Effector memory CD8-positive, alpha-beta T cell (primary cell): ENCODE data around the gene LSM14A.
"Not testable (repeated sequence)": the region's sequence is repeated elsewhere in the genome, so short reads cannot be mapped to it uniquely, and the experiment has no call there.

ENCODE experiments used
- ATAC-seq: fragments of 150-1000 bp; cut with Tn5 transposase; replicated peaks from 2 replicates; pipeline ENCODE4 v1.10.0; 2021; ENCODE audit warnings: mild to moderate bottlenecking, moderate library complexity
- DNase-seq, 3 experiments: peaks; one replicate each; pipeline ENCODE4 v3.0.0; 2021
- H3K27ac Mint-ChIP-seq, 2 donors: one replicate each; pipeline ENCODE4 v1.8.0; 2022; ENCODE audit warnings: mild to moderate bottlenecking in 2 of 2, mixed read lengths in 2 of 2, moderate library complexity in 2 of 2
- H3K27me3 Mint-ChIP-seq, 2 donors: one replicate each; pipeline ENCODE4 v1.8.0; 2022; ENCODE audit warnings: mixed read lengths in 2 of 2
- H3K36me3 Mint-ChIP-seq: one replicate; pipeline ENCODE4 v1.8.0; 2022; ENCODE audit warnings: mild to moderate bottlenecking, moderate library complexity, mixed read lengths; ENCODE audit not compliant: insufficient read depth
- H3K4me1 Mint-ChIP-seq, 2 donors: one replicate each; pipeline ENCODE4 v1.8.0; 2022; ENCODE audit warnings: low read depth in 2 of 2, mixed read lengths in 2 of 2
- H3K4me3 Mint-ChIP-seq, 2 donors: one replicate each; pipeline ENCODE4 v1.8.0; 2022; ENCODE audit warnings: mild to moderate bottlenecking in 2 of 2, mixed read lengths in 2 of 2, moderate library complexity in 2 of 2
- H3K9me3 Mint-ChIP-seq, 2 donors: one replicate each; pipeline ENCODE4 v1.8.0; 2022; ENCODE audit warnings: mixed read lengths in 2 of 2

The LSM14A gene

DNA sequence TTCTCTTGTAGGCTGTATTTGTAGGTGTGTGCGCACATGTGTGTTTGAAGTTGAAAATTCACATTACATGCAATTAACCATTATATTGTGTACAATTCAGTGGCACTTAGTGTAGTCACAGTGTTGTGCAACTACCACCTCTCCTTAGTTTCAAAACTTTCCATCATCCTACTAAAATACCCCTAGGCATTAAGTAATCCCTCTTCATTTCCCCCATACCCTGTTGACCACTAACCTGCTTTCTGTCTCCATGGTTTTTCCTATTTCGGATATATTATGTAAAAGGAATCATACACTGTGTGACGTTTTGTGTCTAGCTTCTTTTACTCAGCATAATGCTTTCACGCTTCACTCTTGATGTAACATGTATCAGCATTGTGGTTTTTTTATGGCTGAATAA lies 16.1 kb downstream of the LSM14A start:
- Mint-ChIP-seq H3K36me3 (peaks cover 23% of the 10 kb centered on the region), H3K9me3 (no peaks in the 10 kb centered on the region), H3K27ac (peak overlapping the region in 1 of 2 donors; percentile 1), H3K4me3 (peak overlapping the region in 1 of 2 donors; percentile 36), H3K27me3 (no peaks in the 10 kb centered on the region), H3K4me1 (peaks cover 38 to 64% of the 10 kb centered on the region in 2 donors)
- DNase-seq (no peak), ATAC-seq (no peak)

DNA sequence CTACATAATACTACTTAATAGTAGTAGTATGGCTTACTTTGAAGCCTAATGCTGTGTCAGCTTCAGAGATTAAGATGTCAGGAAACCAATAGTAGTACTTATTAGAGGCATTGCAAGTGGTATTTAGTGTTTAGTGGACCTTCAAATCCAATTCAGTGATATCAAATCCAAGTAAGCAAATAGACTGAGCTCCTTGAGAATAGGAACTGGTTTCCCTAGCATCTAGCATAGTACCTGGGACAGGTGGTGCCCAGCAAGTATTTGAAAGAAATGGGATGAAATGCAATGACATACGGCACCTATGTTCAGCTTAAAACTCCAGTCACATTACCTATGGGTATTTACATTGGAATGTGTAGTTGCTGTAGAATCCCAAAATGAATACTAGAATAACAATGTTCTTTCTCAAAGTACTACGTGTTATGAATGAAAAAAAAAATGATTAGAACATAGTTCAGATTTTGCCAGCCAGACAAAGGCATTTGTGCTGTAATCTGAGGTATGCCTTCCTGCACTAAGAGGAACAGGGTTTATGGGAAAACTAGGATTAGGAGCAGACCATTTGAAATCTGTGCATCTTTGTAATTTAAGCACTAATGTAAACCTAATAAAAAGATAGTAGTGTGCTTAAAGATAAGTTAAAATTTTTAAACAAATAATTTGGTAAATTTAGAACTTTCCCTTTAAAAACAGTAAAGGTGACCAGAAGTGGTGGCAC lies 17.1 kb downstream of the LSM14A start:
- DNase-seq, result no peak
- Mint-ChIP-seq H3K27me3 (no peaks in the 10 kb centered on the region), H3K27ac (peak overlapping the region in 1 of 2 donors; percentile 82), H3K4me3 (peak overlapping the region in 1 of 2 donors; percentile 36), H3K36me3 (peaks cover 33% of the 10 kb centered on the region), H3K4me1 (peaks cover 41 to 74% of the 10 kb centered on the region in 2 donors), H3K9me3 (no peaks in the 10 kb centered on the region)
- ATAC-seq, result no peak

DNA sequence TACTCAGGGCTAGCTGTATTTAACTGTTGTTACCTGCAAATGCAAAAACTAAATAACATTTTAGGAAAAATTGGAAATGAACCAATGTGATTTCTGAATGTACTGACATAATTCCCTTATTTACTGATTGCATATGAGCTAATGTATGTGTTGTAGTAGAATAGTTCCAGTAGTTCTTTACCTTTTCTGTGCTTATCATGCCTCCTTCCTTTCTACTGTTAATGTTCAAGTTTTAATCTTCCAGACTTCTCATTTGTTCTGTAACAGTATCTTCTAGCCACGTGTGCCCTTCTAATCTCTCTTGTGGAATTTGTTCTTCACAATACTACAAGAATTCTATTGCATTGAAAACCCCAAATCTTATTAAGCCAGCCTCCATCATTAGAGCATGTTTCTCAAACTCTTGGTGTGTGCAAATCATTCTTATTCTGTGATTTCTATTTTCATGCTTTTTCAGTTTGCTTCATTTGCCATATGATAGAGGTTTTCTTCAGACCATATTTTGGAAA lies 17.7 kb downstream of the LSM14A start:
- Mint-ChIP-seq H3K27ac (peak overlapping the region; percentile 53 to 82), H3K4me3 (peak overlapping the region; percentile 10 to 22), H3K36me3 (peaks cover 39% of the 10 kb centered on the region), H3K9me3 (no peaks in the 10 kb centered on the region), H3K27me3 (no peaks in the 10 kb centered on the region), H3K4me1 (peaks cover 40 to 71% of the 10 kb centered on the region in 2 donors)
- ATAC-seq (no peak), DNase-seq (no peak)

DNA sequence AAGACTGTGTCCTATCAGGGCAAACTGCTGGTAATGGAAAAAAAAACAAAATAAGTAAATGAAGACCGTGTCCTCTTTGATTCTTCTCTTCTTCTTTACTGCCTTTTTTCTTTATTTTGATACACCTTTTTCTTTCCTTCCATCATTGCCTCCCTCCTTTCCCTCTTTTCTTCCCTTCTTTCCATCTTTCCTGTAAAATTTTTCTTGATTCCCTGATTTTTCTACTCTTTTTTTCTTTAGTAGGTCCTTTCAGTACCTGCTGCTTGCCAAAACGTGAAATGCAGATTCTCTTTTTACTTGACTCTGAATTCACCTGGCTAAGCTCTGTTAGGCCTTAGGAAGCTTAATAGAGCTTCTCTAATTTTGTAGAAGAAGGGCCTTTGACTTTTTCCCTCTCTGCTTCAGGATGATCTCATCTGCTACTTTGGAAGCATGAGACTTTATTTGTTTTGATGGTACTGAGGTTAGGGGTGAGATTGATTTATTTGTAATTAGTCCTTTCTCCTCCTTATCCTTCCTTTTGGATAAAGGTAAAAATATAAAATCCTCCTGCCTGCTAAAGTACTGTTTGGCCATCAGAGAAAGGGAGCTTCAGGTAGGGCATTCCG lies 19.2 kb downstream of the LSM14A start:
- peaks cover 49% of the 10 kb centered on the region for H3K36me3 Mint-ChIP-seq
- peaks cover 33 to 61% of the 10 kb centered on the region in 2 donors for H3K4me1 Mint-ChIP-seq
- no peaks in the 10 kb centered on the region for H3K27me3 Mint-ChIP-seq
- H3K9me3 Mint-ChIP-seq, result no peaks in the 10 kb centered on the region
- DNase-seq (no peak), ATAC-seq (no peak)
- peak overlapping the region; percentile 53 to 82 for H3K27ac Mint-ChIP-seq
- H3K4me3 Mint-ChIP-seq, result peak overlapping the region in 1 of 2 donors; percentile 49

DNA sequence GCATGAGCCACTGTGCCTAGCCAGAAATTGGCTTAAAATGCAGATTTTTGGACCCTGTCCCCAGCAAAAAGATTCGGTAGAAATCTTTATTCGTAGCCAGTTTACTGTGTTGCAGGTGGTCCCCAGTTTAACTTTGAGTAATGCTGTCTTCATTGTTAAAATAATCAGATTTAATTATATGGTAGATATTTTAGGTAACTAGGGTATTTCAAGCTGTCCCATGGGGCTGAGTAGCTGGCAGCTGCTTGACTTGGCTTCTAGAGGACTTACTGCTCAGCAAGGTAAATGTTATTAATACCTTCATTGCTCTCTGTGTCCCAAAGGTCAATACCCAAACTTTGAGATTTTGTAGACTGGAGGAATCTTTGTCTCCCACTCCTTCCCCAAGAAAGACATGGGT lies 21.1 kb downstream of the LSM14A start:
- DNase-seq, result no peak
- no peaks in the 10 kb centered on the region for H3K27me3 Mint-ChIP-seq
- peak overlapping the region; percentile 46 to 78 for H3K27ac Mint-ChIP-seq
- H3K9me3 Mint-ChIP-seq, result no peaks in the 10 kb centered on the region
- H3K4me3 Mint-ChIP-seq, result no peak overlapping the region
- ATAC-seq, result no peak
- peaks cover 66% of the 10 kb centered on the region for H3K36me3 Mint-ChIP-seq
- H3K4me1 Mint-ChIP-seq, result peaks cover 28 to 48% of the 10 kb centered on the region in 2 donors

DNA sequence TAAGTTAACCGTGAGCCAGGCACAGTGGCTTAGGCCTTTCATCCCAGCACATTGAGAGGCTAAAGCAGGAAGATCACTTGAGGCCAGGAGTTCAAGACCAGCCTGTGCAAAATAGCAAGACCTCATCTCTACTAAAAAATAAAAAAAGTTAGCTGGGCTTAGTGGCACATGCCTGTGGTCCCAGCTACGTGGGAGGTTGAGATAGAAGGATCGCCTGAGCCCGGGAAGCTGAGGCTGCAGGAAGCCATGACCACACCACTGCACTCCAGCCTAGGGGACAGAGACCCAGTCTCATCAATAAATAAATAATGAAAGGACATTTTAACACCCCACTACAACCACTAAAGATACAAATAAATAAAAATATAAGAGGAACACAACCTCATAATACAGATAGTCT lies 21.6 kb downstream of the LSM14A start:
- H3K9me3 Mint-ChIP-seq, result no peaks in the 10 kb centered on the region
- no peak for ATAC-seq
- no peak overlapping the region for H3K4me3 Mint-ChIP-seq
- peaks cover 66% of the 10 kb centered on the region for H3K36me3 Mint-ChIP-seq
- peaks cover 24 to 43% of the 10 kb centered on the region in 2 donors for H3K4me1 Mint-ChIP-seq
- H3K27ac Mint-ChIP-seq, result peak overlapping the region; percentile 46 to 78
- DNase-seq, result no peak
- no peaks in the 10 kb centered on the region for H3K27me3 Mint-ChIP-seq

DNA sequence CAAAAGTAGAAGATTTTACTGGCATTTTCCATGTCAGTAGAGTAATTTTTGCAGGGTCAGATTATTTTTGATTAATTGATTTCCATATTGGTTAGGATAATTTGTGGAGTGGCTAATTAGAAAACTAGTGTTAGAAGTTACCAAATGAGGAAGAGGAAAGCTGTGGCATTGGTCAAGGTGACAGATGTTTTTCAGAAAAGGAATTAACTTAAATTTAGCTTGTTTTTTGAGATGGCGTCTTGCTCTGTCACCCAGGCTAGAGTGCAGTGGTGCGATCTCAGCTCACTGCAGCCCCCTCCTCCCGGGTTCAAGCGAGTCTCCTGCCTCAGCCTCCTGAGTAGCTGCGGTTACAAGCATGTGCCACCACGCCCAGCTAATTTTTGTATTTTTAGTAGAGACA lies 28.8 kb downstream of the LSM14A start:
- H3K36me3 Mint-ChIP-seq, result peaks cover 93% of the 10 kb centered on the region
- ATAC-seq, result no peak
- H3K9me3 Mint-ChIP-seq, result no peaks in the 10 kb centered on the region
- no peak overlapping the region for H3K4me3 Mint-ChIP-seq
- no peak overlapping the region for H3K27ac Mint-ChIP-seq
- peaks cover 9 to 18% of the 10 kb centered on the region in 2 donors for H3K4me1 Mint-ChIP-seq
- DNase-seq, result no peak
- no peaks in the 10 kb centered on the region for H3K27me3 Mint-ChIP-seq

DNA sequence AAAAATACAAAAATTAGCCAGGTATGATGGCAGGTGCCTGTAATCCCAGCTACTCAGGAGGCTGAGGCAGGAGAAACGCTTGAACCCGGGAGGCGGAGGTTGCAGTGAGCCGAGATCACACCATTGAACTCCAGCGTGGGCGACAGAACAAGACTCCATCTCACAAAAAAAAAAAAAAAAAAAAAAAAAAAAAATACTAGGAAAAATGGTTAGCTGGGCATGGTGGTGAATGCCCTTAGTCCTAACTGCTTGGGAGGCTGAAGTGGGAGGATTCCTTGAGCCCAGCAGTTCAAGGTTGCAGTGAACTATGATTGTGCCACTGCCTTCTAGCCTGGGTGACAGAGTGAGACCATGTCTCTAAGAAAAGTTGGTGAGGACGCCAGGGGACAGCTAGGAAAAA lies 33.0 kb downstream of the LSM14A start:
- not testable (repeated sequence) for ATAC-seq, H3K27me3 Mint-ChIP-seq, H3K4me3 Mint-ChIP-seq, DNase-seq, H3K9me3 Mint-ChIP-seq
- Mint-ChIP-seq H3K4me1 (peaks cover 5 to 13% of the 10 kb centered on the region in 2 donors), H3K36me3 (peaks cover 83% of the 10 kb centered on the region), H3K27ac (peak overlapping the region in 1 of 2 donors; percentile 0)

DNA sequence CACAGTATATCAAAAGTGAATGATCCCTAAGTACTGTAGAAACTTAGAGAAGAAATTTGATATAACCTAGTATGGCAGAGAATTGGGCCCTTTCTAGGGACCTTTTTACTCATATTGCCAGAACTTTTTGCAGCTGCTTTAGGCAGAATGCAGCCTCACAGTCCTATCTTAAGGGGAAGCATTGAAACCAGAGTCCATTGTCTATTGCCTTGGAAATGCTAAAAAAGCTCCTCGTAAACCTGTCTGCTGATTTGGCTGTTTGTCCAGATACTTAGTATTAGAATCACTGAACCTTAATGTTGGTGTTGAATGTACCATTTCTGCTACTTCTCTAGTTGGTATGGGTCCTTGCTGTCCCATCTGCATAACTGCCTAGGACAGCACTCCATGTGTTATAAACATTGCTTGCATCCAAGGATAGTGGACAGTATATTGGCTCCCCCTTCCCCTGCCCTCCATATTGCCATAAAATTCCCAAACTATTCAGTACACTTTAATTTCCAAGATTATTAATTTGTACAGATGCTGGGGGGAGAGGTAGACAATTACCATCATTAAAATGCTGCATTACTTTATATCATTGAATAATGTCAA lies 36.1 kb downstream of the LSM14A start:
- Mint-ChIP-seq H3K4me1 (peaks cover 3 to 10% of the 10 kb centered on the region in 2 donors), H3K27me3 (no peaks in the 10 kb centered on the region), H3K9me3 (no peaks in the 10 kb centered on the region), H3K36me3 (peaks cover 83% of the 10 kb centered on the region), H3K4me3 (no peak overlapping the region), H3K27ac (peak overlapping the region in 1 of 2 donors; percentile 67)
- no peak for DNase-seq
- no peak for ATAC-seq

DNA sequence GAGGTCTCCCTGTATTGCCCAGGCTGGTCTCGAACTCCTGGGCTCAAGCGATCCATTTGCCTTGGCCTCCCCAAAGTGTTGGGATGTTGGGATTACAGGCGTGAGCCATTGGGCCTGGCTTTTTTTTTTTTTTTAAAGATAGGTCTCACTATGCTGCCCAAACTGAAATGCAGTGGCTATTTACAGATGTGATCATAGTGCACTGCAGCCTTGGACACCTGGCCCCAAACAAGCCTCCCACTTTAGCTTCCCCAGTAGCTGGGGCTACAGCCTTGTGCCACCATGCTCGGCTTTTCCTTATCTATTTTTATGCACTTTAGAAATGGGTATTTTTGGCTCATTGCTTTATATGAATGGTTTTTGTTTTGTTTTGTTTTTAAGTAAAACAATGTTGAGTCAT lies 37.4 kb downstream of the LSM14A start:
- no peak for ATAC-seq
- Mint-ChIP-seq H3K36me3 (peaks cover 80% of the 10 kb centered on the region), H3K4me1 (peaks cover 2 to 4% of the 10 kb centered on the region in 2 donors), H3K9me3 (no peaks in the 10 kb centered on the region), H3K27me3 (no peaks in the 10 kb centered on the region), H3K4me3 (no peak overlapping the region), H3K27ac (no peak overlapping the region)
- no peak for DNase-seq

DNA sequence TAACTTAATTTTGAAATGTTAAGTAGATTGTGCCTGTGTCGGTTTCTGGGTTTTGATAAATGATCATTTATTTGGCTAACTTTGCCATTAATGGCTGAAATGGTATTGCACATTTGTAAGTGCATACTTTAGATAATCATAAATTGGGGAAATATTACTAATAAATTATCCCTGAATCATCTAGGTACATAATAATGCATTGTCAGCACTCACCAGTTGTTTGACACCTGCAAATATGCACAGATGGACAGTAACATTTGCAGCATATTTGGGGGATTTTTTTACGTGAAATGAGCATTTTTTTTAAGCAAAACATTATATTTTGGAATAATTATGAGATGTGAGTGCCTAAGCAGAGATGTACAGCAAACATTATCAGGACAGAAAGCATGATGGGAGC lies 41.0 kb downstream of the LSM14A start:
- peaks cover 77% of the 10 kb centered on the region for H3K36me3 Mint-ChIP-seq
- peaks cover 15 to 18% of the 10 kb centered on the region in 2 donors for H3K4me1 Mint-ChIP-seq
- no peak overlapping the region for H3K27ac Mint-ChIP-seq
- H3K9me3 Mint-ChIP-seq, result no peaks in the 10 kb centered on the region
- H3K27me3 Mint-ChIP-seq, result no peaks in the 10 kb centered on the region
- ATAC-seq (no peak), DNase-seq (no peak)
- H3K4me3 Mint-ChIP-seq, result no peak overlapping the region

DNA sequence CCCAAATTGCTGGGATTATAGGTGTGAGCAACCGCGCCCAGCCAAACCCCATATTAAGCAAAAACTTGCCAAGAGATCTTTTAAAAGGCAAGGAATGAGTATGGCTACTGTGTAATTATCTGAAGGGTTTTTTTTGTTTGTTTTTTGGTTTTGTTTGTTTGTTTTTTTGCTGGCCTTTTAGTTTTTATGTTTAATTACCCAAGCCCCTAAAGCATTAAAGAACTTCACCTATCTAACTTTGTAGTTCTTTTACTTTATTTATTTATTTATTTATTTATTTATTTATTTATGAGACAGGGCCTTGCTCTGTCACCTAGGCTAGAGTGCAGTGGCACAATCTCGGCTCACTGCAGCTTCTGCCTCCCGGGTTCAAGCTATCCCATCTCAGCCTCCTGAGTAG lies 41.7 kb downstream of the LSM14A start:
- Mint-ChIP-seq H3K4me1 (peaks cover 21 to 23% of the 10 kb centered on the region in 2 donors), H3K27me3 (no peaks in the 10 kb centered on the region), H3K4me3 (no peak overlapping the region), H3K9me3 (no peaks in the 10 kb centered on the region), H3K27ac (no peak overlapping the region), H3K36me3 (peaks cover 82% of the 10 kb centered on the region)
- no peak for DNase-seq
- no peak for ATAC-seq

DNA sequence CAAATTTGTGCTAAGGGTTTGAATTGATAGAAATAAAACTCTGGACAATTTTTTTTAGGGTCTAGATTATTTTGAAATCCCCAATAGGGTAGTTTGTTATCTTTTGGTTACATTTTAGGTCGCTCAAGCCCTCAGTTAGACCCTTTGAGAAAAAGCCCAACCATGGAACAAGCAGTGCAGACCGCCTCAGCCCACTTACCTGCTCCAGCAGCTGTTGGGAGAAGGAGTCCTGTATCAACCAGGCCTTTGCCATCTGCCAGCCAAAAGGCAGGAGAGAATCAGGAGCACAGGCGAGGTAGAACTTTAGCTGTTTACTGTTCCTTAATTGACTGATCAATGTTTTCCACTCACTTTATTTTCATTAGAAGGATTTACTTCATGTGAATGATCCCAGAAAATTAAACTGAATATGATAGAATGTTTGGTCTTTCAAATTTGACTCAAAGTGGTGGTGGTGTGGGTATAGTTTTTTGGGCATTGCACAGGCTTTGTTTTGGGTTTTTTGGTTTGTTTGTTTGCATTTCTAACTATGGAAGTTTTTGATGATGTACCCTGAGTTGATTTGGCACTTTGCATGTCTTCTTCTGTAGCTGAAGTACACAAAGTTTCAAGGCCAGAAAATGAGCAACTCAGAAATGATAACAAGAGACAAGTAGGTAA lies 42.8 kb downstream of the LSM14A start:
- peaks cover 81% of the 10 kb centered on the region for H3K36me3 Mint-ChIP-seq

More for the DNA sequence above, 42.8 kb downstream of the LSM14A start:
- Mint-ChIP-seq H3K9me3 (no peaks in the 10 kb centered on the region), H3K27ac (peak overlapping the region in 1 of 2 donors; percentile 26), H3K4me1 (peaks cover 23 to 28% of the 10 kb centered on the region in 2 donors), H3K4me3 (no peak overlapping the region), H3K27me3 (no peaks in the 10 kb centered on the region)
- ATAC-seq (no peak), DNase-seq (no peak)
